SHP77 treated with DMSO at 0.1 percent for 48 hours (cell line): ENCODE measurements around the gene MYH1.

Experiments
- DNase-seq: peaks from one replicate; lab custom pipeline; 2025; lab: John Stamatoyannopoulos, UW

Gene MYH1

GRCh38 chr17:10477701-10478100, 40.6 kb downstream of the MYH1 start:
- DNase-seq, result no peak

GRCh38 chr17:10474536-10474935, 43.8 kb downstream of the MYH1 start:
- DNase-seq, result no peak

- no peak for DNase-seq
These were observed 46.5 kb downstream of the MYH1 start for GRCh38 chr17:10471858-10472257.

- no peak for DNase-seq
These were observed 48.9 kb downstream of the MYH1 start, which contains the start of gene MYH4 for GRCh38 chr17:10469459-10469858. Gene MYH4 (minus strand): TSS chr17:10469559. CDS start chr17:10466745, 2,814 bp downstream.

- no peak for DNase-seq
These were observed 54.9 kb downstream of the MYH1 start for GRCh38 chr17:10463402-10463801.

GRCh38 chr17:10460062-10460461, 58.3 kb downstream of the MYH1 start:
- no peak for DNase-seq

GRCh38 chr17:10458701-10459100, 59.6 kb downstream of the MYH1 start:
- DNase-seq, result no peak

GRCh38 chr17:10457952-10458351, 60.4 kb downstream of the MYH1 start:
- DNase-seq, result no peak

GRCh38 chr17:10447026-10447931, 71.1 kb downstream of the MYH1 start:
- no peak for DNase-seq
